ENCODE data around the gene HOMER2. TPM values are rescaled to one million over a fixed set of nuclear protein-coding genes. Genes with fewer than 3 reads are reported as not detected.

Gene HOMER2
- total and polyA plus RNA-seq, 2 of the 4 experiments (the other 2 are of a cell fraction) = 0.54 to 0.79 TPM

DNA sequence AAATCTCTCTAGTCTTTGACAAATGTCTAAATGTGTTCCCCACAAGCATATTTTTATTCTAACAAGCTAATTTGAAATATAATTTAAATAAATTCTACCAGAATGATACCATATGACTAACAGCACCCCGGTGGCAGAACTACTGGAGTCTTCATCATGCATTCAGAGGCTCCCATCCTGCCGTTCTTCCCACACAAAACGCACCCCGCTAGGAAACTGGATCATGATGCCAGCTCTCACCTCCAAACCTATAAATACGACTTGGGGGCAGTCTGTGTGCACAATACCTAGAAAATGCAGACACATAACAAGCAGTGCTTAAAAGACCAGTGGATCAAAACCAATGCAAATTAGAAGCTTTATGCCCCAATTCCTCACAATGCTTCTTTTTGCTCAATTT is 8.5 kb downstream of the HOMER2 start:
- Histone ChIP-seq H3K27me3 (ENCODE audit: control insufficient read depth, insufficient read depth, low read length) (peaks cover 5% of the 10 kb centered on the region), H3K14ac (replicated peaks; ENCODE audit: low read depth, low read length) (no peak overlapping the region), H4K20me1 (ENCODE audit: insufficient read depth, low read length) (no peaks in the 10 kb centered on the region), H2AK5ac (ENCODE audit: low read depth, low read length) (no peak overlapping the region), H2AK9ac (replicated peaks; ENCODE audit: low read depth, low read length, poor library complexity) (no peak overlapping the region), H3K9me1 (ENCODE audit: insufficient read depth, low read length) (no peaks in the 10 kb centered on the region), H3K9ac (ENCODE audit: low read depth, low read length) (no peak overlapping the region), H4K5ac (ENCODE audit: low read depth, low read length) (no peak overlapping the region), H2AFZ (replicated peaks; ENCODE audit: low read length, poor library complexity) (no peak overlapping the region), H3K9me3 (ENCODE audit: control insufficient read depth, insufficient read depth, low read length) (no peaks in the 10 kb centered on the region), H3K4ac (ENCODE audit: low read depth, low read length) (no peak overlapping the region), H2BK5ac (ENCODE audit: low read depth, low read length, poor library complexity, severe bottlenecking) (no peak overlapping the region), H4K8ac (ENCODE audit: low read depth in 2 of 2, low read length in 2 of 2) (no peak overlapping the region), H3K18ac (ENCODE audit: low read depth, low read length) (no peak overlapping the region), H2BK120ac (ENCODE audit: low read depth, low read length) (no peak overlapping the region), H3K56ac (ENCODE audit: extremely low read depth, insufficient read depth, low read length) (no peak overlapping the region), H3K4me2 (ENCODE audit: low read depth, low read length) (no peak overlapping the region), H3K4me1 (ENCODE audit: control insufficient read depth, insufficient read depth, low read length) (no peaks in the 10 kb centered on the region), H3K23ac (ENCODE audit: low read depth, low read length) (no peak overlapping the region), H3K27ac (ENCODE audit: insufficient read depth, low read length) (no peak overlapping the region), H2BK15ac (ENCODE audit: low read depth, low read length) (no peak overlapping the region), H3K4me3 (ENCODE audit: insufficient read depth, low read depth, low read length) (no peak overlapping the region), H2BK20ac (ENCODE audit: low read depth, low read length) (no peak overlapping the region), H4K91ac (ENCODE audit: insufficient read depth, low read depth, low read length) (no peak overlapping the region), H3K36me3 (ENCODE audit: control insufficient read depth, insufficient read depth, low read length) (no peaks in the 10 kb centered on the region), H3K79me1 (ENCODE audit: low read depth in 1 of 2, low read length in 2 of 2) (no peaks in the 10 kb centered on the region)
- WGBS, 2 experiments (ENCODE audit: extremely low coverage in 2 of 2, insufficient read length in 1 of 2) = 62% methylated on average over 2 of the region's 5 CpGs; no CpG with 5 or more reads in 1 of the 2 experiments
- intact Hi-C loops (cut with micrococcal nuclease) = no loop called here
- ChIA-PET POLR2A (ENCODE audit: unreplicated experiment) (no interaction called here), CTCF (no interaction called here)
- BruUV-seq (replicated peaks) = no TSS peak
- in situ Hi-C loops (cut with MboI; ENCODE audit: low sequenced_read_pairs) = no loop called here
- dilution Hi-C loops (cut with HindIII; ENCODE audit: low sequenced_read_pairs, unreplicated experiment) = no loop called here
- no peak for TF ChIP-seq MXI1 (IDR thresholded peaks at IDR 0.05; ENCODE audit: borderline replicate concordance, low read depth, low read length)
- TF ChIP-seq SMC3 (IDR thresholded peaks at IDR 0.05; ENCODE audit: low read depth, low read length) = no peak
- no peak for TF ChIP-seq NFE2L2 (IDR thresholded peaks at IDR 0.05; ENCODE audit: low read depth, low read length)
- TF ChIP-seq CEBPB (IDR thresholded peaks at IDR 0.05; ENCODE audit: low read depth, low read length) = no peak
- no peak for TF ChIP-seq RAD21 (IDR thresholded peaks at IDR 0.05; ENCODE audit: low read length)
- TF ChIP-seq MAZ (IDR thresholded peaks at IDR 0.05; ENCODE audit: borderline replicate concordance, low read depth, low read length) = no peak
- TF ChIP-seq, protein P1, sequence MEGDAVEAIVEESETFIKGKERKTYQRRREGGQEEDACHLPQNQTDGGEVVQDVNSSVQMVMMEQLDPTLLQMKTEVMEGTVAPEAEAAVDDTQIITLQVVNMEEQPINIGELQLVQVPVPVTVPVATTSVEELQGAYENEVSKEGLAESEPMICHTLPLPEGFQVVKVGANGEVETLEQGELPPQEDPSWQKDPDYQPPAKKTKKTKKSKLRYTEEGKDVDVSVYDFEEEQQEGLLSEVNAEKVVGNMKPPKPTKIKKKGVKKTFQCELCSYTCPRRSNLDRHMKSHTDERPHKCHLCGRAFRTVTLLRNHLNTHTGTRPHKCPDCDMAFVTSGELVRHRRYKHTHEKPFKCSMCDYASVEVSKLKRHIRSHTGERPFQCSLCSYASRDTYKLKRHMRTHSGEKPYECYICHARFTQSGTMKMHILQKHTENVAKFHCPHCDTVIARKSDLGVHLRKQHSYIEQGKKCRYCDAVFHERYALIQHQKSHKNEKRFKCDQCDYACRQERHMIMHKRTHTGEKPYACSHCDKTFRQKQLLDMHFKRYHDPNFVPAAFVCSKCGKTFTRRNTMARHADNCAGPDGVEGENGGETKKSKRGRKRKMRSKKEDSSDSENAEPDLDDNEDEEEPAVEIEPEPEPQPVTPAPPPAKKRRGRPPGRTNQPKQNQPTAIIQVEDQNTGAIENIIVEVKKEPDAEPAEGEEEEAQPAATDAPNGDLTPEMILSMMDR (conservative IDR thresholded peaks at IDR 0.05; ENCODE audit: low read depth, low read length) = no peak
- TF ChIP-seq, protein P2, sequence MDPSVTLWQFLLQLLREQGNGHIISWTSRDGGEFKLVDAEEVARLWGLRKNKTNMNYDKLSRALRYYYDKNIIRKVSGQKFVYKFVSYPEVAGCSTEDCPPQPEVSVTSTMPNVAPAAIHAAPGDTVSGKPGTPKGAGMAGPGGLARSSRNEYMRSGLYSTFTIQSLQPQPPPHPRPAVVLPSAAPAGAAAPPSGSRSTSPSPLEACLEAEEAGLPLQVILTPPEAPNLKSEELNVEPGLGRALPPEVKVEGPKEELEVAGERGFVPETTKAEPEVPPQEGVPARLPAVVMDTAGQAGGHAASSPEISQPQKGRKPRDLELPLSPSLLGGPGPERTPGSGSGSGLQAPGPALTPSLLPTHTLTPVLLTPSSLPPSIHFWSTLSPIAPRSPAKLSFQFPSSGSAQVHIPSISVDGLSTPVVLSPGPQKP (IDR thresholded peaks at IDR 0.05; ENCODE audit: borderline replicate concordance, low read depth, low read length) = no peak
- DNase-seq (no peak), ATAC-seq (ENCODE audit: low read depth) (no peak)
